GM12892 (cell line): Measurements from ENCODE around the gene STK17A.

Source experiments
- POLR2A ChIP-seq: IDR thresholded peaks from 2 replicates; pipeline ENCODE4 v1.6.1; 2011; ENCODE audit warnings: low read depth, low read length, control low read depth
- POLR2AphosphoS5 ChIP-seq: IDR thresholded peaks from 2 replicates; pipeline ENCODE4 v1.6.1; 2011; ENCODE audit warnings: low read depth, low read length, control low read depth

- no peak for TF ChIP-seq POLR2A
- no peak for TF ChIP-seq POLR2AphosphoS5
Observed at GRCh38 chr7:43576241-43576640, 6.7 kb upstream of the STK17A start.
